Neural cell (in vitro differentiated cells): ENCODE measurements around the gene TRMT1L. TPM values are rescaled to one million over a fixed set of nuclear protein-coding genes. Genes with fewer than 3 reads are reported as not detected.

Experiments
- H2AFZ ChIP-seq: fragments of 200-600, 300-800 bp; sonication (generic), shearing (Covaris generic); 2 replicates; pipeline ENCODE4 v1.6.0; 2014; ENCODE audit warnings: low read depth, mild to moderate bottlenecking, antibody characterized with exemption, low read length, moderate library complexity
- H3F3A ChIP-seq: fragments of 200-600 bp; shearing (Covaris generic); 2 replicates; pipeline ENCODE4 v1.6.1; 2016; ENCODE audit warnings: mild to moderate bottlenecking, moderate library complexity, mixed read lengths, antibody characterized with exemption, low read length; ENCODE audit not compliant: insufficient read depth, poor library complexity, severe bottlenecking
- H3K27ac ChIP-seq: fragments of 200-600, 300-800 bp; sonication (generic), shearing (Covaris generic); 2 replicates; pipeline ENCODE4 v1.5.1; 2014; ENCODE audit warnings: mild to moderate bottlenecking, low read length, moderate library complexity
- H3K27me3 ChIP-seq: fragments of 300-800, 200-600 bp; sonication (generic), shearing (Covaris generic); 2 replicates; pipeline ENCODE4 v1.6.0; 2014; ENCODE audit warnings: mild to moderate bottlenecking, low read depth, low read length, moderate library complexity; ENCODE audit not compliant: insufficient read depth
- H3K36me3 ChIP-seq: fragments of 300-800, 200-600 bp; sonication (generic), shearing (Covaris generic); 2 replicates; pipeline ENCODE4 v1.5.1; 2014; ENCODE audit warnings: mild to moderate bottlenecking, antibody characterized with exemption, low read length, moderate library complexity; ENCODE audit not compliant: insufficient read depth
- H3K4me2 ChIP-seq: fragments of 300-800, 200-600 bp; sonication (generic), shearing (Covaris generic); 2 replicates; pipeline ENCODE4 v1.6.0; 2014; ENCODE audit warnings: mild to moderate bottlenecking, low read length
- H3K4me3 ChIP-seq: fragments of 300-800, 200-600 bp; sonication (generic), shearing (Covaris generic); 2 replicates; pipeline ENCODE4 v1.5.1; 2014; ENCODE audit warnings: mild to moderate bottlenecking, low read length, moderate library complexity
- H3K79me2 ChIP-seq: fragments of 200-600 bp; shearing (Covaris generic); replicated peaks from 2 replicates; pipeline ENCODE4 v1.6.0; 2014; ENCODE audit warnings: mild to moderate bottlenecking, low read length, moderate library complexity; ENCODE audit not compliant: insufficient read depth
- H3K9ac ChIP-seq: fragments of 300-800, 200-600 bp; sonication (generic), shearing (Covaris generic); 2 replicates; pipeline ENCODE4 v1.6.1; 2016; ENCODE audit warnings: mild to moderate bottlenecking, low read length, mixed read lengths
- H3K9me2 ChIP-seq: fragments of 200-600 bp; shearing (Covaris generic); 2 replicates; pipeline ENCODE4 v1.6.1; 2016; ENCODE audit warnings: mild to moderate bottlenecking, low read length, mixed read lengths; ENCODE audit not compliant: insufficient read depth
- H3K9me3 ChIP-seq: fragments of 200-600, 300-800 bp; sonication (generic), shearing (Covaris generic); 2 replicates; pipeline ENCODE4 v1.6.1; 2016; ENCODE audit warnings: mild to moderate bottlenecking, mixed run types, low read length, moderate library complexity, mixed read lengths
- H4K20me1 ChIP-seq: fragments of 200-600 bp; shearing (Covaris generic); 2 replicates; pipeline ENCODE4 v1.6.1; 2016; ENCODE audit warnings: mild to moderate bottlenecking, mixed run types; ENCODE audit not compliant: insufficient read depth
- EP300 ChIP-seq: fragments of 450-650 bp; conservative IDR thresholded peaks from 2 replicates; pipeline ENCODE4 v1.6.1; 2014; ENCODE audit warnings: antibody characterized with exemption, mild to moderate bottlenecking, moderate library complexity; ENCODE audit not compliant: poor library complexity, severe bottlenecking
- EZH2 ChIP-seq: fragments of 200-600, 300-800 bp; shearing (Covaris generic), sonication (generic); IDR thresholded peaks from 2 replicates; pipeline ENCODE4 v1.6.1; 2014; ENCODE audit warnings: antibody characterized with exemption, low read length, borderline replicate concordance, mild to moderate bottlenecking; ENCODE audit not compliant: insufficient read depth, poor library complexity, severe bottlenecking
- MXI1 ChIP-seq: fragments of 450-650 bp; conservative IDR thresholded peaks from 2 replicates; pipeline ENCODE4 v1.6.1; 2014; ENCODE audit warnings: antibody characterized with exemption, mild to moderate bottlenecking; ENCODE audit not compliant: poor library complexity, severe bottlenecking
- POLR2AphosphoS5 ChIP-seq: IDR thresholded peaks from 2 replicates; pipeline ENCODE4 v1.6.1; 2012
- RAD21 ChIP-seq: fragments of 450-650 bp; conservative IDR thresholded peaks from 2 replicates; pipeline ENCODE4 v1.6.1; 2014; ENCODE audit warnings: antibody characterized with exemption, mild to moderate bottlenecking, moderate library complexity
- SMC3 ChIP-seq: fragments of 450-650 bp; conservative IDR thresholded peaks from 2 replicates; pipeline ENCODE4 v1.6.1; 2014; ENCODE audit warnings: antibody characterized with exemption, mild to moderate bottlenecking, moderate library complexity; ENCODE audit not compliant: poor library complexity
- TAF1 ChIP-seq: IDR thresholded peaks from 2 replicates; pipeline ENCODE4 v1.6.1; 2012; ENCODE audit warnings: low read depth
- polyA plus RNA-seq: library from polyadenylated mRNA; depleted of rRNA; stranded (reverse); fragments of >200 nt; gene quantifications from 2 replicates; pipeline ENCODE4 v1.2.3, GENCODE V29; 2014
- TF ChIP-seq, protein P1 (sequence below): fragments of 450-650 bp; IDR thresholded peaks from 2 replicates; pipeline ENCODE4 v1.5.1; 2014; ENCODE audit warnings: antibody characterized with exemption, mild to moderate bottlenecking, moderate library complexity; ENCODE audit not compliant: poor library complexity, severe bottlenecking
- TF ChIP-seq, protein P2 (sequence below): IDR thresholded peaks from 2 replicates; pipeline ENCODE4 v1.6.1; 2012; ENCODE audit warnings: borderline replicate concordance

The TRMT1L gene
- polyA plus RNA-seq, 1 donor from 2014 or later, result 9.7 TPM

DNA sequence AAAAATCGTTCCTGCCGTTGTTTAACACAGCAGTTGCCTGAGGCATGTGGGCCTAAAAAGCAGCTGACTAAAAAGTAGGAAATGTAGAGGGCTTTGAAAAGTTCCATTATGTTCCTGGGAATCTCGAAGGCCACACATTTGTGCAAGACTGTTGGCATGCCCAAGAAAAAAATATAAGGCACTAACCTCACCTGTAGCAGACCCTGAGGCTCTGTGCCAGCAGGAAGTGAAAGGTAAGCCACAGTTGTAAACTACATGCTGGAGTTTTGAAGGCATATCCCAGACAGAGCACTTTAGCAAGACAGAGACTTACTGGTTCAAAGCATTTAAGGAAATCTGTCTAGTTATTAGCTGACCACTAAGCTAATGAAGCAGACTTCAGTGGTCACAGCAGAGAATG lies 52.7 kb downstream of the TRMT1L start:
- no peaks in the 10 kb centered on the region for H3K79me2 ChIP-seq

DNA sequence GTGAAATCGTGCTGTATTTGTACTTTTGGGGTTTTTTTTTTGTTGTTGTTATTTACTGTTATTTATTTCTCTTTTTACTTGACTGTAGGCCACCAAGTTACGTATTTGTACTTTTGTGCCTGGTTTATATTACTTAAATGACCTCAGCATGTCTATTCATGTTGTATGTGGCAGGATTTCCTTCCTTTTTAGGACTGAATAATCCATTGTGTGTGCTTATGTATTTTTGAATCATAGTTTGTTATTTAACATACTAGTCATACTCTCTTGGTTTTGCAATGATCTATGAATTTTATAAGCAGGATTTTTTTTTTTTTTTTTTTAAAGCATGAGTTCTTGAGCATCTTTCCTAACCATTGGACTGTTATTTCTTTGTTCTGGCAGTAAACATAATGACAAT lies 60.2 kb downstream of the TRMT1L start:
- Histone ChIP-seq H3F3A (no peaks in the 10 kb centered on the region), H3K36me3 (peaks cover 20% of the 10 kb centered on the region), H3K9me3 (no peaks in the 10 kb centered on the region), H3K27ac (no peak overlapping the region), H3K4me2 (no peak overlapping the region), H4K20me1 (no peaks in the 10 kb centered on the region), H3K4me3 (no peak overlapping the region), H3K9me2 (no peaks in the 10 kb centered on the region), H2AFZ (no peak overlapping the region), H3K79me2 (no peaks in the 10 kb centered on the region), H3K27me3 (no peaks in the 10 kb centered on the region), H3K9ac (no peak overlapping the region)
- TF ChIP-seq SMC3 (no peak), MXI1 (no peak), RAD21 (no peak), TAF1 (no peak), EZH2 (no peak), EP300 (no peak)
- TF ChIP-seq, protein P1, sequence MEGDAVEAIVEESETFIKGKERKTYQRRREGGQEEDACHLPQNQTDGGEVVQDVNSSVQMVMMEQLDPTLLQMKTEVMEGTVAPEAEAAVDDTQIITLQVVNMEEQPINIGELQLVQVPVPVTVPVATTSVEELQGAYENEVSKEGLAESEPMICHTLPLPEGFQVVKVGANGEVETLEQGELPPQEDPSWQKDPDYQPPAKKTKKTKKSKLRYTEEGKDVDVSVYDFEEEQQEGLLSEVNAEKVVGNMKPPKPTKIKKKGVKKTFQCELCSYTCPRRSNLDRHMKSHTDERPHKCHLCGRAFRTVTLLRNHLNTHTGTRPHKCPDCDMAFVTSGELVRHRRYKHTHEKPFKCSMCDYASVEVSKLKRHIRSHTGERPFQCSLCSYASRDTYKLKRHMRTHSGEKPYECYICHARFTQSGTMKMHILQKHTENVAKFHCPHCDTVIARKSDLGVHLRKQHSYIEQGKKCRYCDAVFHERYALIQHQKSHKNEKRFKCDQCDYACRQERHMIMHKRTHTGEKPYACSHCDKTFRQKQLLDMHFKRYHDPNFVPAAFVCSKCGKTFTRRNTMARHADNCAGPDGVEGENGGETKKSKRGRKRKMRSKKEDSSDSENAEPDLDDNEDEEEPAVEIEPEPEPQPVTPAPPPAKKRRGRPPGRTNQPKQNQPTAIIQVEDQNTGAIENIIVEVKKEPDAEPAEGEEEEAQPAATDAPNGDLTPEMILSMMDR, result no peak
- TF ChIP-seq, protein P2, sequence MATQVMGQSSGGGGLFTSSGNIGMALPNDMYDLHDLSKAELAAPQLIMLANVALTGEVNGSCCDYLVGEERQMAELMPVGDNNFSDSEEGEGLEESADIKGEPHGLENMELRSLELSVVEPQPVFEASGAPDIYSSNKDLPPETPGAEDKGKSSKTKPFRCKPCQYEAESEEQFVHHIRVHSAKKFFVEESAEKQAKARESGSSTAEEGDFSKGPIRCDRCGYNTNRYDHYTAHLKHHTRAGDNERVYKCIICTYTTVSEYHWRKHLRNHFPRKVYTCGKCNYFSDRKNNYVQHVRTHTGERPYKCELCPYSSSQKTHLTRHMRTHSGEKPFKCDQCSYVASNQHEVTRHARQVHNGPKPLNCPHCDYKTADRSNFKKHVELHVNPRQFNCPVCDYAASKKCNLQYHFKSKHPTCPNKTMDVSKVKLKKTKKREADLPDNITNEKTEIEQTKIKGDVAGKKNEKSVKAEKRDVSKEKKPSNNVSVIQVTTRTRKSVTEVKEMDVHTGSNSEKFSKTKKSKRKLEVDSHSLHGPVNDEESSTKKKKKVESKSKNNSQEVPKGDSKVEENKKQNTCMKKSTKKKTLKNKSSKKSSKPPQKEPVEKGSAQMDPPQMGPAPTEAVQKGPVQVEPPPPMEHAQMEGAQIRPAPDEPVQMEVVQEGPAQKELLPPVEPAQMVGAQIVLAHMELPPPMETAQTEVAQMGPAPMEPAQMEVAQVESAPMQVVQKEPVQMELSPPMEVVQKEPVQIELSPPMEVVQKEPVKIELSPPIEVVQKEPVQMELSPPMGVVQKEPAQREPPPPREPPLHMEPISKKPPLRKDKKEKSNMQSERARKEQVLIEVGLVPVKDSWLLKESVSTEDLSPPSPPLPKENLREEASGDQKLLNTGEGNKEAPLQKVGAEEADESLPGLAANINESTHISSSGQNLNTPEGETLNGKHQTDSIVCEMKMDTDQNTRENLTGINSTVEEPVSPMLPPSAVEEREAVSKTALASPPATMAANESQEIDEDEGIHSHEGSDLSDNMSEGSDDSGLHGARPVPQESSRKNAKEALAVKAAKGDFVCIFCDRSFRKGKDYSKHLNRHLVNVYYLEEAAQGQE, result no peak

More for the DNA sequence above, 52.7 kb downstream of the TRMT1L start:
- Histone ChIP-seq H2AFZ (no peak overlapping the region), H3F3A (no peaks in the 10 kb centered on the region), H3K9me2 (no peaks in the 10 kb centered on the region), H3K27ac (no peak overlapping the region), H3K36me3 (peaks cover 12% of the 10 kb centered on the region), H3K9me3 (no peaks in the 10 kb centered on the region), H3K4me2 (no peak overlapping the region), H3K27me3 (no peaks in the 10 kb centered on the region), H3K9ac (no peak overlapping the region), H3K4me3 (no peak overlapping the region), H4K20me1 (no peaks in the 10 kb centered on the region)
- TF ChIP-seq TAF1, result no peak
- no peak for TF ChIP-seq MXI1
- no peak for TF ChIP-seq RAD21
- no peak for TF ChIP-seq EZH2
- TF ChIP-seq, protein P2, result no peak
- TF ChIP-seq EP300, result no peak
- TF ChIP-seq SMC3, result no peak
- TF ChIP-seq, protein P1, result no peak
- TF ChIP-seq POLR2AphosphoS5, result no peak
